Keratinocyte (primary cell): ENCODE results near the gene LPAR3.

Experiments used
- EZH2 ChIP-seq: IDR thresholded peaks from one replicate; pipeline ENCODE4 v1.6.1; 2012; ENCODE audit warnings: inconsistent platforms, mild to moderate bottlenecking, low read length, moderate library complexity
- TF ChIP-seq, protein P1 (sequence below), 3 experiments: IDR thresholded peaks in 1 of 3; conservative IDR thresholded peaks in 1 of 3; optimal IDR thresholded peaks in 1 of 3; 2 replicates in 2 of 3; 3 replicates in 1 of 3; pipeline versions ENCODE3 to v1.5.1; 2011; ENCODE audit warnings: low read length in 3 of 3, mild to moderate bottlenecking in 3 of 3, moderate library complexity in 2 of 3, control low read depth in 1 of 3, inconsistent platforms in 1 of 3; ENCODE audit not compliant: insufficient read depth in 2 of 3; ENCODE audit errors: extremely low read depth in 1 of 3

DNA sequence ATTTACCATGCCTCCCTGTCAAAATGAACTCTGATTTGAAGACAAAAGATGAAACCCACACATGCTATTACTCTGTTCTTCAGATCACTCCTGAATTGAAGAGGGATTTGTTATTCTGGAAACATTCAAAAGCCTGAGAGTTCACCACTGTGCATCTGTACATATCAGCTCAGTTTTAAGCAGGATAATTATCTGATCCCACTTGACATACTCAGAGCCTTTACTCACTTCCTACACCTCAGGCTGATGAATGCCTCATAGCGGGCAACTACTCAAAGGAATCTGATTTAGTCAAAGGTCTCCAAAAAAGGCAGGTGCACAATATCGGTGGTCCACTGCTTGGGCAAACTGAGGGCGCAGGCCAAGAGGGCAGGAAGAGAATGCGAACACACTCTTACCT lies 47.5 kb upstream of the LPAR3 start:
- TF ChIP-seq, protein P1, sequence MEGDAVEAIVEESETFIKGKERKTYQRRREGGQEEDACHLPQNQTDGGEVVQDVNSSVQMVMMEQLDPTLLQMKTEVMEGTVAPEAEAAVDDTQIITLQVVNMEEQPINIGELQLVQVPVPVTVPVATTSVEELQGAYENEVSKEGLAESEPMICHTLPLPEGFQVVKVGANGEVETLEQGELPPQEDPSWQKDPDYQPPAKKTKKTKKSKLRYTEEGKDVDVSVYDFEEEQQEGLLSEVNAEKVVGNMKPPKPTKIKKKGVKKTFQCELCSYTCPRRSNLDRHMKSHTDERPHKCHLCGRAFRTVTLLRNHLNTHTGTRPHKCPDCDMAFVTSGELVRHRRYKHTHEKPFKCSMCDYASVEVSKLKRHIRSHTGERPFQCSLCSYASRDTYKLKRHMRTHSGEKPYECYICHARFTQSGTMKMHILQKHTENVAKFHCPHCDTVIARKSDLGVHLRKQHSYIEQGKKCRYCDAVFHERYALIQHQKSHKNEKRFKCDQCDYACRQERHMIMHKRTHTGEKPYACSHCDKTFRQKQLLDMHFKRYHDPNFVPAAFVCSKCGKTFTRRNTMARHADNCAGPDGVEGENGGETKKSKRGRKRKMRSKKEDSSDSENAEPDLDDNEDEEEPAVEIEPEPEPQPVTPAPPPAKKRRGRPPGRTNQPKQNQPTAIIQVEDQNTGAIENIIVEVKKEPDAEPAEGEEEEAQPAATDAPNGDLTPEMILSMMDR (optimal IDR thresholded peaks at IDR 0.05 in 1 of 3, IDR thresholded peaks at IDR 0.05 in 1 of 3, conservative IDR thresholded peaks at IDR 0.05 in 1 of 3; ENCODE audit: extremely low read depth in 1 of 3, insufficient read depth in 2 of 3, low read length in 3 of 3) = no peak
- TF ChIP-seq EZH2 = no peak
